NCI-H524 (cell line): ENCODE data around the gene CFAP65.
A peak's percentile ranks its signal among the peaks of the same experiment; 100 is the strongest.

Experiments used
- DNase-seq, 2 experiments: peaks; one replicate each; lab custom pipeline; 2025; lab: John Stamatoyannopoulos, UW

The CFAP65 gene

DNA sequence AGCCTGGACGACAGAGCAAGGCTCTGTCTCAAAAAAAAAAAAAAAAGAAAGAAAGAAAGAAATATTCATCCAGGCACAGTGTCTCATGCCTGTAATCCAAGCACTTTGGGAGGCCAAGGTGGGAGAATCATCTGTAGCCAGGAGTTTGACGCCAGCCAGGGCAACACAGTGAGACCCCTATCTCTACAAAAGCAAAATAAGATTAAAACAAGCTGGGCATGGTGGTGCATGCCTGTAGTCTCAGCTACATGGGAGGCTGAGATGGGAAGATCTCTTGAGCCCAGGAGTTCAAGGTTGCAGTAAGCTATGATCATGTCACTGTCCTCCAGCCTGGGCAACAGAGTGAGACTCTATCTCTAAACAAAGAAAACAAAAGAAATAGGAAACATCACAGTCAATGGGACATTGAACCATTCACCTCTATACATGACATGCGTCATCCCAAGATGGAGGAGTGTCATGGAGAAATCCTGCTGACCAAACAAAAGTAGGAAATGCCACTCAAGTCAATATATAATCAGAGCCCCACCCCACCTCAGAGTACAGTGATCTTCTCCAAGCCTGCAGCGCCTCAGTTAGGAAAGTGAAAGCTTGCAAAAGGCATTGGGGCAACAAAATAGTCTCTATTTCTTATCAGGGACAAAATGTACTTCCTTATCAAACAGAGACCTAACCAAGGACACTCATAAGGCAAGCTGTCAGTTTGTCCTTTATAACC, 66.1 kb downstream of the CFAP65 start:
- no peak for DNase-seq

DNA sequence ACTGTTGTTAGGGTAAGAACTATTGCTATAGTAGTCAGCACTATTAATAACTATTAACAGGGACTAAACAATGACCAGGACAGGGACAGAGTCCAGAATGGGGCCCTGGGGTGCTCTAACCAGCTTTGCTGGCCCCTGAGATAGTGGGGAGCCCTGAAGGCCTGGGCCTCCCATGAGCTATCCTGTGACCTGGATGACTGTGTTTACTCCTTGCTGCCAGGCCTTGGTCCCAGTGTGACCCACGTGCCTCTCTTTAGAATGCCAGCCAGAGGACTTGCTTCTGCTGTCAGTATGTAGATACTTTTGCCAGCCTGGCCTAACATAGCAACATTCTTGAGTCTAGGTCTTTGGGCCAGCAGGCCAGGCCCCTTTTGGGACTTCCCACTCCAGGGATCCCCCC, 70.4 kb downstream of the CFAP65 start:
- DNase-seq = no peak

DNA sequence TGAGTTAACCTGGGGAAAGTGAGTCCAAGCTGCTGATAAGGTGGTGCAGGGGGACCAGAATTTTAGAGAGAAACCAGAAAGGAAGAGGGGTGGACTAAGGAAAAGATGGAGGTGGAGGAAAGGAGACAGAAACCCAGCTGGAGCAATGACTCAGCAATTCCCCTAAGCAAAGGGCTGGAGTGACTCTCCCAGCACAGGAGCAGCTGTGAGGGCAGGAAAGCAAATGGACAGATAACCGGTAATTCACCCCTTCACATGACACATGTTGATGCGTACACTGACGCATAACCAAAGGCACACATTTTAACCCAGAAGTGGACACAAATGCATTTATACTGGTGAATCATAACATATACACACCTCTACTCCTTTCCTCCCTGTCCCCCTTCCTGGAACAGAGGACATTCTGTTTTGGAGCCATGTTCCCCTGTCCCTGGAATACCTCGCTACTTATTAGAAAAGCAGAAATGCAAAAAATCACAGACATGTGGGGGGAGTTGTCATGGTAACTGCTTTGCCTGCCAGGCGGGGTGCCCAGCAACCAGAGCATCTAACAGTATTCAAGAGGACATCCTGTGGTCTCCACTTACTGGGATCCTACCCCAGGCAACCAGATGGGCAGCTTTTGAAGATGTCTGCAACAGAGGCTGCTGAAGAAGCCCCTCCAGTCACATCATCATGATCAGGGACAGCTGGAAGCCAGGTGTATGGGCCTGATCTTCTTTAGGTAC, 77.1 kb downstream of the CFAP65 start:
- DNase-seq = peak; percentile 98 to 99

DNA sequence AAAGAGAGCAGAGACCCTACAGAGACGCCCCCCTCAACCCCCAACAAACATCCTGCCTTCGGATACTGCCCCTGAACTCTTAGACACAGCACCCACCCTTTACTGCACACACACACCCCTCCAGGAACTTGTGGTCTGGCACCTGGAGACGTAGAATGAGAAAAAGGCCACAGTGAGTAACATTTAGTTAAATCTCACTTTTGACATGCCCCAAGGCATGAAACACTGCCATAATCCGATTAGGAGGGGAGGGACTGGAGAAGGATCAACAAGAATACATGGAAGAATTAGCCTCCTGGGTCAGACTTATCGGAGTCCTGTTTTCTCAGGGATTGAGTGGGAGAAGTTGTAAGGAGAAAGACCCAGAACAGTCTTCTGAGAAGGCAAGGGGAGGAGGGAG, 77.7 kb downstream of the CFAP65 start:
- DNase-seq = peak; percentile 67 to 77

DNA sequence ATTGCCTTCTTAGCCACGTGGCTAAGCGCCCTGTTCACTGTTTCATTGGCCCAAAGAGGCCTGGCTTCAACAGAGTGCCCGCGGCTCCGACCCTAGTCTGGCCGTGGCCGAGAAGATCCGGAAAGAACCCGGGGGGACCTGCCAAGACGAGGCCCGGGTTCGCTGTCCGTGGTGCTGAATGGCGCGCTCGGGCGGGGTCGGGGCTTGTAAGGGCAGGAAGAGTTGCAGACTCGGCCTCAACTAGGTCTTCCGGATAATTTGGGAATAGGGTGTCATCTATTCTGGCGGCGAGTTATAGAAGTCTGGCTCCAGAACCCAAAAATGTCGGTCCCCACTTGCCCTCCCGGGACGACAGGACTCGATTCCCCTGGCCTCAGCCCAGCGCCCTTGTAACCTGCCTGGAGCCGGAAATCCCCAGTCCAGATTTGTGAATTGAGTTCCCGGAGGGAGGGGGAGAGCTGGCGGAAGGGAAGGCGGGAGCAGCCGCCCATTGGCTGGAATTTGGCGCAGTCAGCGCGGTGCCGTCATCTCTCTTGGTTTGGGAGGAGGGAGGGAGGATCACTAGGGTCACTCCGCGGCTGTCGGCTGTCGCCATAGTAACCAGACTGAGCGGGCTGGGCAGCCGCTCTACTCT, 78.3 kb downstream of the CFAP65 start:
- peak; percentile 92 to 96 for DNase-seq

DNA sequence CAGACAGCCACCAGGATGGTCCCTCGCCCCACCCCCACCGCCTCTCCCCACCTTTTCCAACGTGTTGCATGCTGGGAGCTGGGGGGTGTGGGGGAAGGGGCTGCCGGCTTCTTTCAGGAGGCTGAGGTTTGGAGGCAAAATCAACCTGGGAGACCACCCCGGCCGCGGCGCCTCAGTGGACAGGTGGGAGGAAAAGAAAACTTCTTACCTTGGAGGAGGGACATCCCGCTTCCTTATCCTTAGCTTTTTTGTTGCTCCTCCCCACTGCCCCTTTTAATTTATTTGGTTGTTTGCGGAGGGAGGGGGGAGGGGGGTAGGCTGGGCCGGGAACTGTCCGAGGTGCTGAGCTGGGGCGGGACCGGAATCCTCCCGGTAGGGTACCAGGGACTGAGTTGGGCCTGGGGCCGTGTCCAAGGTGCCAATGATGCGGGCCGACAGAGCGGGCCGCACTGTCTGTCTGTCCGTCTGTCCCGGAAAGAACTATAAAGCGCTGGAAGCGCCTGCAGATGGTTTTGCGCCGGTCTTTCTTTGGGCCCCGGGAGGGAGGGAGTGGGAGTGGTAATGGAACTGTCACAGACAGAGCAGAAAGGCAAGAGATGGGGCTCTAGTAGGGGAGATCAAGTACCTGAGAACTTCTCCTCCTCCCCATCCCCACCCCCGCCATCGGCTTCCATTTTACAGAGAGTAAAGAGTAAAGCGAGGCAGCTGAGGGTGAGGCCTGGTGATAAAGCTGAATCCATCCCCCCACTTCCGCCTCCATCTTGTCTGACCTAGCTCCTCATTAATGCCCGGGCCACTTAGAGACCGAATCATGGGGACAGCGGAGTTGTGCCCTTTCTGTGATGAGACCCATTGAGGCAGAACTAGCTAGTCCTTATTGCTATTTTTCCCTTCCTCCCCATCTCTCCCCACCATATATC, 79.4 kb downstream of the CFAP65 start:
- DNase-seq = peak; percentile 42 to 56

DNA sequence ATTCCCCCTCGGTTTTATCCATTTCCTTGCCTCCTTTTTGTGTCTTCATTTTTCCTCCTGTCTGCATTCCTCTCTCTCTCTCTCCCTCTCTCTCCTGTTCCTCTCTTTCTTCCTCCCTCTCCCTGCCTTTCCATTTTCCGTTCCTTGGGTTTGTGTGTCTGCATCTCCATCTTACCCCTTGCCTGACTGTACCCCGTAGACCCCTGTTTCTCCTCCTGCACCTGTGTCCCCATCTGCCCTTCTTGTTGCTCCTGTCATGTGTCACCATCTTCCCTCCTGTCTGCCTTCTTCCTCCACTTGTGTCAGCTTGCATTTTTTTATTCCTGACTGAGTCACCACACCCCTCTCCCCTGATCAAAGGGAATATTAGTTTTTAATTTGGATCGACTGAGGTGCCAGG, 80.1 kb downstream of the CFAP65 start:
- DNase-seq = no peak

DNA sequence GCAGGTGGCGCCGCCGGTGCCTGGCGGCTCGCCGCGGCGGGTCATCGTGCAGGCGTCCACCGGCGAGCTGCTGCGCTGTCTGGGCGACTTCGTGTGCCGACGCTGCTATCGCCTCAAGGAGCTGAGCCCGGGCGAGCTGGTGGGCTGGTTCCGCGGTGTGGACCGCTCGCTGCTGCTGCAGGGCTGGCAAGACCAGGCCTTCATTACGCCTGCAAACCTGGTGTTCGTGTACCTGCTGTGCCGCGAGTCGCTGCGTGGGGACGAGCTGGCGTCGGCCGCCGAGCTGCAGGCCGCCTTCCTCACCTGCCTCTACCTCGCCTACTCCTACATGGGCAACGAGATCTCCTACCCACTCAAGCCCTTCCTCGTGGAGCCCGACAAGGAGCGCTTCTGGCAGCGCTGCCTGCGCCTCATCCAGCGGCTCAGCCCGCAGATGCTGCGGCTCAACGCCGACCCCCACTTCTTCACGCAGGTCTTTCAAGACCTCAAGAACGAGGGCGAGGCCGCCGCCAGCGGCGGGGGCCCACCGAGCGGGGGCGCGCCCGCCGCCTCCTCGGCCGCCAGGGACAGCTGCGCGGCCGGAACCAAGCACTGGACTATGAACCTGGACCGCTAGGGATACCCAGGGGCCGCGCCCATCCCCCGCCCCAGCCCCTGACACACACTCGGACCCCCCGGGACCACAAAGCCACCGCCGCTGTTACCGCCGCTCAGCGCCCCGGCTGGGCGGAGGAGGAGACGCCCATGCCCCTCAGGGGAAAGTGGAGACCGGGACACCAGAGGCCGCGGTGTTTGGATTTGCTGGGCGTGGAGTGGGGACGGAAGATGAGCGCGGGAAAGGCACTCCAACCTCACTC, 80.8 kb downstream of the CFAP65 start:
- peak; percentile 25 to 60 for DNase-seq

DNA sequence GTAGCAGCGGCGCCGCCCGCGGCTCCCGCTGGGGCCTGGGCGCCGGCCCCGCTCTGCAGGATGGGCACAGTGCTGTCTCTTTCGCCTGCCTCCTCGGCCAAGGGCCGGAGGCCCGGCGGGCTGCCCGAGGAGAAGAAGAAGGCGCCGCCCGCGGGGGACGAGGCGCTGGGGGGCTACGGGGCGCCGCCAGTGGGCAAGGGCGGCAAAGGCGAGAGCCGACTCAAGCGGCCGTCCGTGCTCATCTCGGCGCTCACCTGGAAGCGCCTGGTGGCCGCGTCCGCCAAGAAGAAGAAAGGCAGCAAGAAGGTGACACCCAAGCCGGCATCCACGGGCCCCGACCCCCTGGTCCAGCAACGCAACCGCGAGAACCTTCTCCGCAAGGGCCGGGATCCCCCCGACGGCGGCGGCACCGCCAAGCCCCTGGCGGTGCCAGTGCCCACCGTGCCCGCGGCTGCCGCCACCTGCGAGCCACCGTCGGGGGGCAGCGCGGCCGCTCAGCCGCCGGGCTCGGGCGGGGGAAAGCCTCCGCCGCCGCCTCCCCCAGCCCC, 81.5 kb downstream of the CFAP65 start:
- peak in 1 of 2 experiments; percentile 66 for DNase-seq

DNA sequence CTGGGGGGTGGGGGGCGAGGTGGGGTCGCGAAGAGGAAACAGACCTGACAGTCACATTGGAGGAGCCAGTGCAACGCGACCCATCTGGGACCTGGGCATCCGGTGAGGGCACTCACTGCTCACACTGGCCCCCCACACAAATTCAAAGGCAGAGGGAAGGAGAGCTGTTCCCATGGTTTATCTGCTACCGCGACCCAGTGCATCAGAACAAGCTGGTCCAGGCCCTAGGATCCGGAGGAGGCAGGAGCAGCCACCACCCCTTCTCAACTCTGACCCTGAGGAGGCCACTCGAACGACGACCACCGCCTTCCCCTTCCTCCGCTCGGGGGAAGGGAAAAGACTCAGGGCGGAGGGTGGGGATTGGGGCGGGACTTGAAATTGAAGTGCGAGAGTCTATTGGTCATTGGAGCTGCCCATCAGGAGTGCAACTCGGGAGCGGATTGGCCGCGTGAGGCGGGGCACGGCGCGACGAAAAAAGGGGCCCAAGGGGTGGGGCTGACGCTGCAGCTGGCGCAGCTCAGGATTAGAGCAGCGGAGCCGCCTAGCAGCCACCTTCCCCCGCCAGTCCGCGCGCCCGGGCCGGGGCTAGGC, 82.1 kb downstream of the CFAP65 start, which contains the start of gene CDK5R2:
Gene CDK5R2 (plus strand): TSS at position 526 of the 591 bp plus-strand sequence. CDS start 155 bp downstream, outside the sequence.
- DNase-seq = peak; percentile 90 to 94

DNA sequence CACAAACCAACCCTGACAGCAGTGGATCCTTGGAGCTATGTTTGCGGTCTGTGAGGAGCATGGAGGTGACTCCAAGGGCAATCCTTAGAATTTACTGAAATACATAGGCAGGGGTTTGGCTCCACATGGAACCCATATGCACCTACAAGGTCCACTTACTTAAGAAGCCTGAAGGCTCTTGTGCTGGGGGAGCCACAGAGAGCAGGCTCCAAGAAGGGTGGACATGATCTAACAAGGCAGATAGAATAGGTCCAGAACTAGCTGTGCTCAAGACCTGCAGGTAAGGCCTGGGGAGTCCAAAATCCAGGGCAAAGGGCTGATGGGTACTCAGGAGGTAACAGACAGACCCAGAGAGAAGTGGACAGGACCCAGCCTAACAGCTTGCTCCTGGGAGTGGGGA, 83.0 kb downstream of the CFAP65 start:
- no peak for DNase-seq

DNA sequence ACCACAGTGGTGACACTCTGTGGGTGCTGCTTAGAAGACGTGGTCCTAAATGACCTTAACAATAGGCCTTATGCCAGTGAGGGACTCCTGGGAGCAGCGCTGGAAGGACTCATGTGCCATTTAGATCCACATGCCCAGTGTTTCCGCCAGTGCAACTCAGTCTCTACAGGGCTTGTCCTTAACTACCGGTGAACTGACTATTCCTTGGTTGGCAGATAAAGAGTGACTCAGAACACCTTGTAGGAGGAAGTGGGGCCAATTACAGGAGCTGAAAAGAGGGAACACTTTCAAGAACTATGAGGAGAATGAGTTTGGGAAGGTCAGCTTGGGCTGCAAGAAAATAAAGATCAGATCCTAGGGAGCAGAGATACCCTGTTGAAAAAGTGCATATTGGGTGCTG, 83.6 kb downstream of the CFAP65 start:
- no peak for DNase-seq

DNA sequence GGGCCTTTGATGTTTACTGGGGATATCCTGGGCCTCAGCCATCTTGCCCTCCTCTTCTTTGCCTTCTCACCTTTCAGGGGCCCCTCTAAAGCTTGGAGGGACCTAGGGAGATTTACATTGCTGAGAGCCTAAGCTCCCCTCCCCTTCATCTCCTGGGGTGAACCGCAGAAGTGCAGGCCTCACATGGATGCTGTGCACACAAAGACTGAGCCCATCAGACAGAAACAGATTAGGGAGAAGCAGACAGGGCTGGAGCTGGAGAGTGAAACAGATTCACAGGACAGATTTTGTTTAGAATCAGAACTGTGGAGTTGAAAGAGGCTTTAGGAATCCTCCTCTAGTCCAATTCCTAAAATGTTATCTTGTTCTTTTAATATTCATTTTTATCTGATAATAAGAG, 85.3 kb downstream of the CFAP65 start:
- no peak for DNase-seq

DNA sequence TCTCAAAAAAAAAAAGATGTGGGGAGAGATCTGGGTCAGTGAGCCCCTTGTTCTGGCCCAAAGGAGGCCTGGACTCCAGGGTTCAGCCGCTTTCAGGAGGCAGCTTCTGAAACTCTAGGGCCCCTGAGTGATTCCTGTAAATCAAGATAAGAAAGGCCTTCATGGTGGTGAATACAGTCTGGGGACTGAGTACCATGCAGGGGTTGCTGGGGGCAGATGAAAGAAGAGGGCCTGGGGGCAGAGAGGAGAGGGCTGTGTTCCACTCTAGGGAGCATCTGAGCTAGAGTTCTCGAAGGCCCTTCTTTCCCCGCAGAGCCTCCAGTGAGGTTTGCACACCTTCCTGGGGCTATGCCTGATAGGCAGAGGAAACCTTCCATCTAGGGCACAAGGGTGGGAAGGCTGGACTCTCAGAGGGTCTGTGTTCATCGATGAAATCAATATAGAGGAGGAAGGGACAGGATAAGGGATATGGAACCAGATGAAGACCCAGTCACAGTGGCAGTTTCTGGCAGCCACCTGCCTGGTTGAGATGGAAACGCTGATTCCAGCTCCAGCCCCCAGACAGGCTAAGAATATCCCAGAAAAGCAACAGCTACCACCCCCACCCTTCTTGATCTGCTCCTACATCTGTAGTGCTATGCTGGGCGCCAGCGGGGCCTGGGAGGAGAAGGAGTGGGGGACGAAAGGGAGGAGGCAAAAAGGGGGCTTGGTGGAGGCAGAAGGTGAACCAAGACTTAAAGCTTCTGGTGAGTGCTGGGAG, 86.6 kb downstream of the CFAP65 start:
- no peak for DNase-seq

DNA sequence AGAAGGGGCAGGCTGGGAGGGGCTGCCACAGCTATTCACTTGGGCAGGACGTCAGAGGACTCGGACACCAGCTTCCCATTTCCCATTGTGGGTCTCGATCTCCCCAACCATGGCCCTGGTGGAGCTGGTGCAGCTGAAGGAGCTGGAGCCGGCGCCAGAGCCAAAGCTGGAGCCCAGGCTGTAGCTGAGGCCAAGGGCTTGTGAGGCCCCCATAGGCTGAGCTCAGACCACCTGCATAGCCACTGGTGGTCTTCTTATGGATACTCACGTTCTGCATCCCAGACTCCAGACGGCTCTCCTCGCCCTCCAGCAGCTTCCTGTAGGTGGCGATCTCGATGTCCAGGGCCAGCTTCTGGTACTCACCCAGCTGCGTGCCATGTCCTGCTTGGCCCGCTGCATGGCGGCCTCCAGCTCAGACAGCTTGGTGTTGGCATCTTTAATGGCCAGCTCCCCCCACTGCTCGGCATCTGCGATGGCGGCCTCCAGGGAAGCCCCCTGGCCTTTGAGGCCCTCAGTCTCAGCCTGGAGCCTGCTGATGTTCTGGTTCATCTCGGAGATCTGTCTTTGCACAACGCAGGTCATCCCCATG, 87.9 kb downstream of the CFAP65 start:
- no peak for DNase-seq
